Measurements from ENCODE around the gene PAQR9.

PAQR9 gene

DNA sequence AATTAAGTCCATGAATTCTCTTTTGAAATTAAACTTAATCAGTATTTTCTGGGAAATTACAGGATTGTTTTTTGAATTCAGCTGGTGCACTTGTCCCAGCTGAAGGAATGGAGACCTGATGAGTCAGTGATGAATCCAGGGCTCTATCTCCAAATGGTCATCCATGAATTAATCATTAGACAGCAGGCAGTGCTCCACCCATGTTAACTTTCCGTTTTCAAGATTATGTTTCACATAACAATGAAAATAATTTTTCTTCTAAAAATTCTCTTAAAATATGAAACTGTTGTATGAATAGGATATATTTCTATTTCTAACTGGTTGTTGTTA lies 13.9 kb upstream of the PAQR9 start:
- no peak overlapping the region for H3K4me3 ChIP-seq (ENCODE audit: low read depth, low read length)
- no peak for DNase-seq (ENCODE audit: low read depth)
- no peak for TF ChIP-seq MAX (IDR thresholded peaks at IDR 0.05; ENCODE audit: low read depth, low read length)
- TF ChIP-seq MYC (IDR thresholded peaks at IDR 0.05; ENCODE audit: low read depth, low read length) = no peak
- TF ChIP-seq POLR2A (IDR thresholded peaks at IDR 0.05; ENCODE audit: extremely low read depth, insufficient read length) = no peak
- no peak for TF ChIP-seq CTCF (IDR thresholded peaks at IDR 0.05; ENCODE audit: low read depth, low read length)

DNA sequence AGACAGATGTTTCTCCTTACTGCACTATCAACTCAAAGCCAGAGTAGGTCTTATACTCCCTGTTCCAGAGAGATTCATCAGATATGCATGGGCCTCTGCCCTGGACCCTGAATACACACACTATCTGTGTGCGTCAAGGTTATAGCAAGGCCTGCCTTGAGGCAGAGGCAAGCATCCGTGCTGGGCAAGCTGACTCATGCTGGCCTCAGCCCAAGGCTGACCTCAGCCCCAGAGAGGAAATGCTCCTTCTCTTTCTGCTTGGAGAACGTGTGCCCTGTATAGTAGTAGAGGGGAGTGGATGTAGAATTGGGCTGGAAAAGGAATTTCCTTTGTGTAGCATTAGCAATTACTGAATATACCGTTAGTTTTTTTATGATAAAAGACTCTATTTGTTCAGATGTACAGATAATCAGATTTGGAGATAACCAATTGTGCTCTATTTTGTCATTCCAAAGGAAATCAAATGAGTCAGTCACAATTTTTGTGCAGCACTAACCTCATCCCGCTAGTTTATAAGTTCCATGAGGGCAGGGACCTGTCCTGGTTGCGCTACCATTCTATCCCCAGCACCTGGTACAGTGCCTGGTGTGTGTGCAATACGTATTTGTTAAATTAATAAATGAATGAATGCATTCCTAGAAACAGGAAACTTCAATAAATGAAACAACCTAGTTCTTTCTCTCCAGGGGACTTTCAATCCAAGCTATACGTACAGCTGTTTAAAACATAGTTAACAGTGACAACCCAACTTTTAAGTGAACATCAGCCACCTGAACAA lies 13.3 kb upstream of the PAQR9 start:
- TF ChIP-seq MYC (IDR thresholded peaks at IDR 0.05; ENCODE audit: low read depth, low read length) (no peak), MAX (IDR thresholded peaks at IDR 0.05; ENCODE audit: low read depth, low read length) (no peak), CTCF (IDR thresholded peaks at IDR 0.05; ENCODE audit: low read depth, low read length) (no peak), POLR2A (IDR thresholded peaks at IDR 0.05; ENCODE audit: extremely low read depth, insufficient read length) (no peak)
- H3K4me3 ChIP-seq (ENCODE audit: low read depth, low read length) = no peak overlapping the region
- DNase-seq (ENCODE audit: low read depth) = peak; percentile 76

DNA sequence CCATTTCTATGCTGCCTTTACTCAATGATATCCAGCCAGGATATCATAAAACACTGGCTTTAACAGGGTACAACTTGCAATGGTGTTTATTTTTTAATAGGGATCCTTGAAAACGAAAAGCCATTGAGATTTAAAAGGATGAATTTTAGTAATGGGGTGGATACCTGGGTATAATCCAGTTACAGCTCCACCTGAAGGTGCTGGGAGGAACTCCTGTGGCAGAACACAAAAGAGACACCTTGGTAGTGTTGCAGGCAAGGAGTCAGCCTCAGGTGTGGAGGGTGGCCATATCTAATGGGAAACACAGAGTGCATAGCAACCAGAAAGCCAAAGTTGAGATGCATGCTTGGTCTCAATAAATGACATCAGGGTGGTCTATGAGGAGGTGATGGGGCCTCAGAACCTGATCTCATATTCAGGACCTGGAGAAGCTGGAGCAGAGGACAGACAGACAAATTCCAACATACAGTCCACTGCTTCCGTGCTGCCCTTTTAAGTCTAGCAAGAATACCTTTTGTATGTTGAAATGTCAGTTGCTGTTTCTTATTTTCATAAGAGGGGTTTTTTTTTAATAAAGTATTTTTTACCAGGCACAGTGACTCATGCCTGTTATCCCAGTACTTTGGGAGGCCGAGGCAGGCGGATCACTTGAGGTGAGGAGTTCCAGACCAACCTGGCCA lies 12.0 kb upstream of the PAQR9 start:
- DNase-seq (ENCODE audit: low read depth) = no peak
- no peak for TF ChIP-seq MYC (IDR thresholded peaks at IDR 0.05; ENCODE audit: low read depth, low read length)
- TF ChIP-seq MAX (IDR thresholded peaks at IDR 0.05; ENCODE audit: low read depth, low read length) = no peak

DNA sequence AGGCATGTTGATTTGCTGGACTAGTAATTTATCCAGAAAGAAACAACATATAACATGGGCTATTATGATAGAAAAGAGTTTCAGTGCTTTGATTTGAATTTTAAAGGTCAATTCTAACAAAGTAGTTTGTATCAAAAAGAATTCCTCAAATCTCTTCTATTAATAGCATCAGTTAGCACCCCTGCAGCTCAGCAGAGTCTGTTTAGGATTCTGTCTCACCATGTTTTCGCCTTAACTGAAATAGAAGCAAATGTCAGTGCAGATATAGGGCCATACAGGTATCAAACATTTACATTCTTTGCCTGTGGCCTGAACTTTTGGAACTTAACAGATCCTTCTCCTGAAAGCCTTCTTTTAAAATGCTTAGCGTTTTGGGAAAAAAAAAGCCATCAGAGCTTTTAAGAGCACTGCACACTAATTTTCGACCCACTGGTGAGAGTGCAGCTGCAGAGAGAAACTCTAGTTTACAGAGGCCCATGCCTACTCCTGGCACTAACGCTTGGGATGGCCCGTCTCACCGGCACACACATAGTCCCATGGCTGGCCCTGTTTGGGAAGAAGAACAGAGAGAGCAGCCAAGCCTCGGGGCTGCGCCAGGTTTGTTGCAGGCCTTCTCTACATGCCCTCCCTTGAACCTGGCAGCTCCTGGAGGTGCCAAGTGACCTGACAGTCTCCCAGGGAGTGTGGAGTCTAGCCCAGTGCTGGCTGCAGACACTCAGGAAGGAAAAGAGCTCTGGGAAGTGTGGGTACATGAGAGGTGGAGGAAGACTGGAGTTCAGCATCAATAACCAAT lies 9.9 kb upstream of the PAQR9 start:
- DNase-seq (ENCODE audit: low read depth) = no peak
- no peak overlapping the region for H3K4me3 ChIP-seq (ENCODE audit: low read depth, low read length)
- TF ChIP-seq POLR2A (IDR thresholded peaks at IDR 0.05; ENCODE audit: extremely low read depth, insufficient read length) = no peak

More for the DNA sequence above, 12.0 kb upstream of the PAQR9 start:
- no peak overlapping the region for H3K4me3 ChIP-seq (ENCODE audit: low read depth, low read length)

DNA sequence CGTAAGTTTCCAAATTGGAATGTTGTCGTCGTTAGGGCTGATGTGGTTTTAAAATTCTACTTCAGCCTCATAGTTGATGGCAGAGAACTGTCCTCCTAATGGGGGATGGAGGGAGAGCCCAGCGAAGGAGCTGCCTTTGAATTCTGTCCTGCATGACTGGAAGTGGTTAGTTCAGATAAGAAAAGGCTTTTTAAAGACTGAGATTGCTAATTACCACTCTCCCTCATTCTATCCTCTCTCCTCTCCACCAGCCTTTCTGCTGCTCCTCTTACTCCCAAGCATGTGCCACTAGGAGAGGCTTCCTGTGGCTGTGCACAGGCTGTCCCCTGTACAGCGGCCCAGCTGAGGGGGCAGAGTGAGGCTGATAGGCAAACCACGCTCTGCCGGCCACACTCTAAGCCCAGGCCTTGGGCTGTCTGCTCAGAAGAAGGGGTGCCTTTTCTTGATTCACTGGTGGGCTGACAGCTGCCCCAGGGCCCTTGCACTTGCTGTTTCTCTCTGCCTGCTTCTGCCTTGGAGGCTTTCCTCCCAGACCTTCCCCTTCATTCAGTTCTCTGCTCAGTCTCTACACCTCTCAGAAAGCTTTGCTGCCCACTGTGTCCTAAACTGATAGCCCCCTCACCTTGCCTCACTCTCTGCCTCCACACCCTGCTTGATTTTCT lies 8.7 kb upstream of the PAQR9 start:
- no peak overlapping the region for H3K4me3 ChIP-seq (ENCODE audit: low read depth, low read length)
- no peak for DNase-seq (ENCODE audit: low read depth)
- TF ChIP-seq MAX (IDR thresholded peaks at IDR 0.05; ENCODE audit: low read depth, low read length) (no peak), MYC (IDR thresholded peaks at IDR 0.05; ENCODE audit: low read depth, low read length) (no peak), CTCF (IDR thresholded peaks at IDR 0.05; ENCODE audit: low read depth, low read length) (no peak), POLR2A (IDR thresholded peaks at IDR 0.05; ENCODE audit: extremely low read depth, insufficient read length) (no peak)

DNA sequence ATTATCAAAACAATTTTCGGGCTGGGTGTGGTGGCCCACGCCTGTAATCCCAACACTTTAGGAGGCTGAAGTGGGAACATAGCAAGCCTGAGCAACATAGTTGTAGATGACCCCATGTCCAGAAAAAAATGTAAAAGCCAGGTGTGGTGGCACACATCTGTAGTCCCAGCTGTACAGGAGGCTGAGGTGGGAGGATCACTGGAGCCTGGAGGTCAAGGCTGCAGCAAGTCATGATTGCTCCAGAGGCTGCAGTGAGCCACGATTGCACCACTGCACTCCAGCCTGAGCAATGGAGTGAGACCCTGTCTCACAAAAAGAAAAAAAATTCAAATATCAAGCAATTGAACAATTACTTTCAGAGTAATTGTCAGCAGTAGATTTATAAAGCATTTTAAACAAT lies 8.0 kb upstream of the PAQR9 start:
- no peak for DNase-seq (ENCODE audit: low read depth)
- H3K4me3 ChIP-seq (ENCODE audit: low read depth, low read length) = no peak overlapping the region
- TF ChIP-seq MYC (IDR thresholded peaks at IDR 0.05; ENCODE audit: low read depth, low read length) (no peak), POLR2A (IDR thresholded peaks at IDR 0.05; ENCODE audit: extremely low read depth, insufficient read length) (no peak), MAX (IDR thresholded peaks at IDR 0.05; ENCODE audit: low read depth, low read length) (no peak), CTCF (IDR thresholded peaks at IDR 0.05; ENCODE audit: low read depth, low read length) (no peak)

All from NB4 (cell line).